GM19238 (cell line): ENCODE data around the gene C2CD4D.
"Not testable (repeated sequence)": the region's sequence is repeated elsewhere in the genome, so short reads cannot be mapped to it uniquely, and the experiment has no call there.

Source experiments
- DNase-seq: peaks from one replicate; pipeline ENCODE4 v3.0.0; 2011; ENCODE audit warnings: low spot score; ENCODE audit not compliant: insufficient read length

The C2CD4D gene

DNA sequence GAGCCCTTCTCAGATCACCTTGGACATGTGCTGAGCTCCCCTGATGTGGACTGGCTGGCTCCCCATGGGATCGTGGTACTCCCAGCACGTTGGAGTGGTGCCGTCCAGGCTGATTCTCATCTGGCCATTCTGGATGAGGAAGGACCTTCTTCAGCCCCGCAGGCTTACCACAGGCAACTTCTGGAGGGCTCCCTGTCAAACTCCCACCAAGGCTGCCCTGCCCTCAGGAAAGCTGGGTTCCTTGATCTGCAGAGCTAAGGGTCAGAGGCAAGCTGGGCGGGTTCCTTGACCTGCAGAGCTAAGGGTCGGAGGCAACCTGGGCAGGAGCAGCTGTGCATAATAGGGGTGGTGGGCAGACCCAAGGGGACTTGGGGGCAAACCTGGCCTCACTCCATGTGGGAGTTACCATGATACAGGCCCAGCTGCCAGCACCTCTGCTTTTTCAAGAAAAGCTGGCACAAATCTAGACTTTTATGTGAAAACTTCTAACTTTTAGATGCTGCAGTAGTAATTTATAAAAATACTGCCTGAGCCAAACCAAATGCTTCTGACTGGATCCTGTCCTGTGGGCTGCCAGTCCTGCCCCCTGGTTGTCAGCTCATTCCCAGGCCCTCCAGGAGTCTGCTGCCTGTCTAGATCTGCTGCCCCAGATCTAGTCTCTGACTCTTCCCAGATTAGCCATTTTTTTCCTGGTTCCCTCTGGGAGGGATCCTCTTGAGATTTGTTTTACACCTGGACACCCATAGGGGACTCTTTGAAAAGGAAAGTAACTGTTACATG lies 19.5 kb upstream of the C2CD4D start:
- no peak for DNase-seq

- no peak for DNase-seq
Observed at GRCh38 chr1:151858030-151858746, 18.6 kb upstream of the C2CD4D start.

GRCh38 chr1:151855933-151856332 lies 16.3 kb upstream of the C2CD4D start:
- no peak for DNase-seq

DNA sequence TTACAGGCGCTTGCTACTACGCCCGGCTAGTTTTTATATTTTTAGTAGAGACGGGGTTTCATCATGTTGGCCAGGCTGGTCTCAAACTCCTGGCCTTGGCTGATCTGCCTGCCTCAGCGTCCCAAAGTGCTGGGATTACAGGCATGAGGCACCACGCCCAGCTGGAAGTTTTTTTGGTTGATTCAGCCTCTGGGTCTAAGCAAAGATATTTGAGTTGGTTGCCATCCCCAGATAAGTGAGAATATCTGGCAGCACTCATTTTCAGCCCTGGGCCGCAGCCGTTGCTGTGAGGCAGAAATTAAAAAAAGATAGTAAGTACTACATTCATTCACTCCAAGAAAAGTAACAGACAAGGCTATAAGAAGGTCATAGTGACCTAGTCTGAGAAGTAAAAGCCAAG lies 15.9 kb upstream of the C2CD4D start:
- not testable (repeated sequence) for DNase-seq

DNA sequence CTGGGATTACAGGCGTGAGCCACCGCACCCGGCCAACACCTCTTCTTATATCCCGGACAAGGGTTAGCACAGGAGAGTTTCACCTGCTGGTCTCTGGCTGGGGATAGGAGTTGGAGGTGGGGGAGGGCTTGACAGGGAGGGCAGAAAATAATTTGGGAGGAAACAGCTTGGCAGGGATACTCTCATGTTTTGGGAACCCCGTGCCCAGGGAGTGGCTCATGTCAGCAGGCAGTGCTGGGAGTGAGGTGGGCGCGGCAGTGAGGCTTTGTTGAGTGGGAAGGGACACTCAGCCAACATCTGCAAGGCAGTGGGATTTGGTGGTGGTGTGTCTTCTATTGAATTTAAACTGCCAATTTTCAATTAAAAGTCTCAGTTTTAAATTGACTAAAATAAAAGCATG lies 15.0 kb upstream of the C2CD4D start:
- no peak for DNase-seq

GRCh38 chr1:151853411-151853943 lies 13.9 kb upstream of the C2CD4D start, which contains the start of gene THEM5:
Gene THEM5 (minus strand): TSS chr1:151853712. CDS start chr1:151853565, 147 bp downstream.
- no peak for DNase-seq

- no peak for DNase-seq
Observed at GRCh38 chr1:151852733-151853132, 13.1 kb upstream of the C2CD4D start.

GRCh38 chr1:151851886-151852285 lies 12.3 kb upstream of the C2CD4D start:
- DNase-seq, result no peak

- no peak for DNase-seq
Observed at GRCh38 chr1:151849871-151850270, 10.3 kb upstream of the C2CD4D start.

- no peak for DNase-seq
Observed at GRCh38 chr1:151849126-151849525, 9.5 kb upstream of the C2CD4D start.

DNA sequence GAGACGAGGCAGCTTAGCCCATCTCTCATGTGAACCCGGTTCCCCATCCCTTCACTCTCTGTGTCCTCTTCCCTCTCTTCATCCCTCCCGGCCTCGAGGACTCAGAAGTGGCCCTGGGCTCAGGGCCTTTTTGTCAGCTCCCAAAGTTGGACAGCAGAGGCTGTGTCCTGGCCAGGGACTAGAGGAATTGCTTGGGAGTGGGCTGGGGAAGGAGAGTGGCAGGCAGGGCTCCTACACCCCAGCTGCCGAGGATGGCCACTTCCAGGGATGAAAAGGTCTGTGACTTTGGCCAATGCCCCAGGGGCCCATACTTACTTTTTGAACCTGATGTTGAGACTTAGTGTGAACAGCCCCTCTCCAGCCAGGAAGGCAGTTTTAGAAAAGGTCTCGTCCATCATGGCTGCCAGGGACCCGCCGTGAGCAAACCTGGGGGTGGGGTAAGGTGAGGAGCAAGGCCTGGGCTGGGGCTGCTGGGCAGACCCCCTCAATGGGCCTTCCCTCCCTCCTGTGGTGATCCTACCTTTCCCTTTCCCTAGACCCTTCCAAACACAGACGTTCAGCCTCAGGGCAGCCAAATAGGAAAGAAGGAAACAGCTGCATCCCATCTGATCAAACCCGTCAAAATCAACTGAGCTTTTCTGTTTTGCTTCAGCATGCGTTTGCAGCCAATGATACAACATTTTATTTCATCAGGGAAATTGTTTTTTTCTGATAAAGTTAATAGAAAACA lies 8.4 kb upstream of the C2CD4D start:
- DNase-seq, result no peak

DNA sequence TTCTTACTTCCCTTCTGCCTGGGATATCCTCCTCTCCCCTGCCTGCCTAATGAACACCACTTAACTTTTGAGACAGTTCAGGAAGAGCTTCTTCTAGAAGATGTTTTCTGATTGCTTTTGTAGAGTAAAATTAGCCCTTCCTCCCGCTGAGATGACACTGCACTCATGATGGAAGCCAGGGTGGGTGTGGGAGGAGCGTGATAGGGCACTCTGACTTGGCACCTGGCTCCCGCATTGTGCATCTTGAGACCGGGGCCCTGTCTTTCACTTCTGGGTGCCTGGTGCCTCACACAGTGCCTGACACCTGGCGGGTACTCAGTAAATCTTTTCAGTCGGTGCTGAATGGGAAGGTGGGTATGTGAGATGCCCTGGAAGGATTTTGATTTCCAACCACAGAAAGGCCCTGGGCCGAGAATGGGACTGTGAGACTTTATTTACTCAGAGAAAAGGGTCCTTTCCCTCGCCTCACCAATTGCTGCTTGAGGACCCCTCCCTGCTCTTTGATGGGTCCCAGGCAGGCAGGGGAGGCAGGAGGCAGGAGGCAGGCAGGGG lies 7.1 kb upstream of the C2CD4D start:
- DNase-seq, result no peak

- DNase-seq, result no peak
Observed at GRCh38 chr1:151846062-151846568, 6.5 kb upstream of the C2CD4D start.

- DNase-seq, result no peak
Observed at GRCh38 chr1:151843398-151843797, 3.8 kb upstream of the C2CD4D start.

DNA sequence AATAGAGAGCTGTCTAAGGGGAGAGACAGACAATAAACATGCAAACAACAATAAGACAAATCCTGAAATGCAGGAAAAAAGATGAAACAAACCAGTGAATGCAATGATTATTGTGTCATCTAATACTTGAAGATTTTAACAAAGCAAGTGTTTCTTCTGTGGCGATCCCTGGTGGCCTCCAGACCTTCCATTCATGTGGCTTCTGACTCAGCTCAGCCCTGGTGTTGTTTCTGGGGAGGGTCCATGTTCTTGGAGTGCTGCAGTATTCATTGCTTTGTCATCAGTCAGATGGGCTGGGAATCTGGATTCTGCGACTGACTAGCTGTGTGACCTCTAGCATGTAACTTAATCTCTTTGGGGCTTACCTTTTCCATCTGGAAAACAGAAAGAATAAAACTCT lies 1.5 kb upstream of the C2CD4D start:
- DNase-seq, result no peak

- DNase-seq, result no peak
Observed at GRCh38 chr1:151840421-151840820, 801 bp upstream of the C2CD4D start.

GRCh38 chr1:151839082-151839412 lies 573 bp downstream of the C2CD4D start:
- no peak for DNase-seq

DNA sequence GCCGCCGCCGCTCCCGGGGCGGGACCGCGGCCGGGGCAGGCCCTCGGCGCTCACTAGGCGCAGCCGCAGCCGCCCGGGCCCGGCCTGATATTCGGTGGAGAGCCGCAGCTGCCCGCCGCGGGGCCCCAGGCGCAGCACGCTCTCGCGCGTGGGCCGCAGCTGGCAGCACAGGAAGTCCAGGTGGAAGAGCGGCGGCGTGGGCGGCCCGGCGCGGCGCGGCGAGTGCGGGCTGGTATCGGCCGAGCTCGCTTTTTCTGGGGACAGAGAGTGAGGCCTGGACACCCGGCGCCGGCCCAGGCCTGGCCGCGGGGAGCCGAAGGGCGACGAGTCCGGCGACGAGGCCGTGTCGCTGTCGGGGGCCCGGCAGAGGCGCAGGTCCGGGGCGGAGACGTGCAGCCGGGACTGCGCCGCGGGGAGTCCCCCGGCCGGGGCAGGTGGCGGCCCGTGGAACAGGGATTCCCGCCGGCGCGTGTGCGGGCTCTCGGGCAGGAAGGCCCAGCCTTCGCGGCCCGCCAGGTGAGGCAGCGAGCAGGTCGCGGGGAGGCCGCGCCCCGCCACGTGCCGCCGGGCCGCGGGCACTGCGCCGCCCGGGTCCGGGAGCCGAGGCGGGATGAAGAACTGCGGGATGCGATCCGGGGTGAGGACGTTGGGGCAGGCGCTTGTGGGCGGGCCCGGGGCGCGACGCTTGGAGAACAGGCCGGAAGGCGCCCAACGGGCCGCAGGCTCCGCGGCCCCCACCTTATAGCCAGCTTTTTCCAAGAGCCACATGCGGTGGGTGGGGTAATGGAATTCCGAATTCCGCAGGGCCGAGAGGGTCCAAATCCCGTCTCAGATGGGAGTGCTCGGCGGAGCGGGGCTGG lies 1.2 kb downstream of the C2CD4D start:
- peak; percentile 61 for DNase-seq

DNA sequence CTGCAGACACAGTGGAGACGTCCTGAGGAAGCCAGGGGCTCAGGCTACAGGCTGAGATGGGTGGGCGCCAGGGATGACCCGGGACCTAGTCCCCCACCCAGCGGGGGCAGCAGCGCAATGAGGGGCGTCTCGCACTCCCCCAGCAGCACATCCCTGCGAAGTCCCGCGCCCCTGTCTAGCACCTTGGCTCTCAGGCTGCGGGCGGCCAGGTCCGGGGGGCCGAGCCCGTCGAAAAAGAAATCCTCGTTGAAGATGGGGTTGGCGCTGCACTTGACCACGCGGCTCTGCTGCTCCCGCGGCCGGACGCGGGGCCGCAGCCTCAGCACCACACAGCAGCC lies 1.8 kb downstream of the C2CD4D start:
- DNase-seq, result no peak

DNA sequence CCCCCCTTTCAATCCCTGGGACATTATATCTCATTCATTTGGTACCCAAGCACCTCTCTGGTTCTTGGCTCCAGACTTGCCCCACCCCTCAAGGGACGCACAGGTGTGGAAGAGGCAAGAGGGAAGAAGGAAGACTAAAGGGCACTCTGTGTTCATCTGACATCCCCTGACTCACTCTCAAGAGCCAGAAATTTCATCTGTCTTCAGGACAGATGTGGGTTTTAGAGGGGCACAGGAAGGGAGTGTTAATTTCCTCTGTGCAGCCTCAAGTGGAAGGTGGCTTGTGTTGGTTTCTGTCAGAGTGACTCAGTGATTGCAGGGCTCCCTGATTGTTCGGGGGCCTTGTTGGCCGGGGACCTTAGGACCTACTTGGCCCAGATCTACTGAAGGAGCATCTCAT lies 2.4 kb downstream of the C2CD4D start:
- no peak for DNase-seq

- DNase-seq, result no peak
Observed at GRCh38 chr1:151835596-151835995, 4.0 kb downstream of the C2CD4D start.
